ENCODE data around the gene ARHGEF6. TPM values are rescaled to one million over a fixed set of nuclear protein-coding genes. Genes with fewer than 3 reads are reported as not detected.

The ARHGEF6 gene
- total RNA-seq, 1 donor from 2014 or later: 32.4 TPM

DNA sequence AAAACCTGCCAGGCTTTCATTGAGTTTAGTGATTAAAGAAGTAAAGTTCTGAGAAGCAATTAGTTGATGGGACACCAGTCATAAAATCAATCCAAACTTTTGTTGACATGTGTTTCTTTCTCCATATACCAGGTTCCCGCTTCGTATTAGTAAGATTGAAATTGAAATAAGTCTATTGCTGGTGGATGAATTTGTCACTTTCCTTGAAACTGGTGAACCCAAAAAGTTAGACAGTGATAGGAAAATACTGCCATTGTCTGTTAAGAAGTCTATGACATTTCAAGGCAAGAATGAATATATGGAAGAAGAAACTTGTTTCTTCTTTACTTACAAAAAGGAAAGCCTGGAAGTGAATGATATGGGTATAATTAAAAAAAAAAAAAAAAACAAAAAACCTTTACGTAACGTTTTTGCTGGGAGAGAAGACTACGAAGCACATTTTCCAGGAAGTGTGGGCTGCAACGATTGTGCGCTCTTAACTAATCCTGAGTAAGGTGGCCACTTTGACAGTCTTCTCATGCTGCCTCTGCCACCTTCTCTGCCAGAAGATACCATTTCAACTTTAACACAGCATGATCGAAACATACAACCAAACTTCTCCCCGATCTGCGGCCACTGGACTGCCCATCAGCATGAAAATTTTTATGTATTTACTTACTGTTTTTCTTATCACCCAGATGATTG is 132.9 kb downstream of the ARHGEF6 start, which contains the start of gene CD40LG:
TSS of gene CD40LG (plus strand) at position 482 of the 684 bp plus-strand sequence. CDS start at position 573, 91 bp downstream.
- H3K4me3 Mint-ChIP-seq: no peak within 1 kb of the TSS
- TF ChIP-seq, protein P1, sequence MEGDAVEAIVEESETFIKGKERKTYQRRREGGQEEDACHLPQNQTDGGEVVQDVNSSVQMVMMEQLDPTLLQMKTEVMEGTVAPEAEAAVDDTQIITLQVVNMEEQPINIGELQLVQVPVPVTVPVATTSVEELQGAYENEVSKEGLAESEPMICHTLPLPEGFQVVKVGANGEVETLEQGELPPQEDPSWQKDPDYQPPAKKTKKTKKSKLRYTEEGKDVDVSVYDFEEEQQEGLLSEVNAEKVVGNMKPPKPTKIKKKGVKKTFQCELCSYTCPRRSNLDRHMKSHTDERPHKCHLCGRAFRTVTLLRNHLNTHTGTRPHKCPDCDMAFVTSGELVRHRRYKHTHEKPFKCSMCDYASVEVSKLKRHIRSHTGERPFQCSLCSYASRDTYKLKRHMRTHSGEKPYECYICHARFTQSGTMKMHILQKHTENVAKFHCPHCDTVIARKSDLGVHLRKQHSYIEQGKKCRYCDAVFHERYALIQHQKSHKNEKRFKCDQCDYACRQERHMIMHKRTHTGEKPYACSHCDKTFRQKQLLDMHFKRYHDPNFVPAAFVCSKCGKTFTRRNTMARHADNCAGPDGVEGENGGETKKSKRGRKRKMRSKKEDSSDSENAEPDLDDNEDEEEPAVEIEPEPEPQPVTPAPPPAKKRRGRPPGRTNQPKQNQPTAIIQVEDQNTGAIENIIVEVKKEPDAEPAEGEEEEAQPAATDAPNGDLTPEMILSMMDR (IDR thresholded peaks at IDR 0.05): no peak
- DNase-seq (no peak), ATAC-seq (ENCODE audit: low read depth) (no peak)
- ChIA-PET CTCF (interaction anchor here (0.7 kb wide), 1 partner anchor 22 kb away, joined by 3 read pairs; no protein-coding TSS in a partner anchor), POLR2A (no interaction called here)
- no peaks in the 10 kb centered on the region for H3K36me3 Mint-ChIP-seq (ENCODE audit: low read depth)
- intact Hi-C loops (cut with micrococcal nuclease): no loop called here
- H3K9me3 Mint-ChIP-seq: no peaks in the 10 kb centered on the region
- no peaks in the 10 kb centered on the region for H3K4me1 Mint-ChIP-seq
- no peaks in the 10 kb centered on the region for H3K27me3 Mint-ChIP-seq
- H3K27ac Mint-ChIP-seq: no peak within 1 kb of the TSS

DNA sequence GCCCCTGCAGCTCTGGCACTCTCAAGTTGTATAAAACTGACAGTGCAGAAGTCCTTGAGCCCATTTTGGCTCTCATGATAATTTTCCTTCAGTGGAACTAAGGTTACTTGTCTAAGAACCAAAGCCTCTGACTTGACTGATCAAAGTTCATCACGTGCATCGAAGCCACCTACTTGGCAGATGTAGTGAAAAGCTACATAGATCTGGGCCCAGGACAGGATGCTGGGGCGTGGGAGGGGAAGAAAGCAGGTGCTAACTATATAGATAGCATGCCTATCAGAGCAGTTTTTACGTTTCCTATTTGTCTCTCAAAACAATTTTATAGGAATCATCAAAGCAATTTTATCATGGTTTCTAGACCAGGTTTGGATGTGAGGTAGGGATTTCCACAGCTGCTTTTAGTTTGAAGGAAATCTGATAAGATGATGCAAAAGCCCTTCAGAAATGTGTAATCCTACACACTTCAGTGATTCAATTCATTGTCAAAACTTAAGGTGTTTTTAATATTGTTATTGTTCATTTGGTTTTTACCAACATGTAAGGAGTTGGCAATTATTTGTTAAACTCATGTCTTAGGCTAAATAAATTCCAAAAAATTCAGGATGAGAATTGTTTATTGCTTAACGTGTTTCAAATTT is 134.0 kb downstream of the ARHGEF6 start:
- Mint-ChIP-seq H3K4me3 (no peak overlapping the region), H3K27ac (no peak overlapping the region), H3K9me3 (no peaks in the 10 kb centered on the region), H3K27me3 (no peaks in the 10 kb centered on the region), H3K36me3 (ENCODE audit: low read depth) (no peaks in the 10 kb centered on the region), H3K4me1 (no peaks in the 10 kb centered on the region)
- ChIA-PET POLR2A (no interaction called here), CTCF (no interaction called here)
- no peak for DNase-seq
- no peak for ATAC-seq (ENCODE audit: low read depth)
- TF ChIP-seq, protein P1 (IDR thresholded peaks at IDR 0.05): no peak
- intact Hi-C loops (cut with micrococcal nuclease): no loop called here

DNA sequence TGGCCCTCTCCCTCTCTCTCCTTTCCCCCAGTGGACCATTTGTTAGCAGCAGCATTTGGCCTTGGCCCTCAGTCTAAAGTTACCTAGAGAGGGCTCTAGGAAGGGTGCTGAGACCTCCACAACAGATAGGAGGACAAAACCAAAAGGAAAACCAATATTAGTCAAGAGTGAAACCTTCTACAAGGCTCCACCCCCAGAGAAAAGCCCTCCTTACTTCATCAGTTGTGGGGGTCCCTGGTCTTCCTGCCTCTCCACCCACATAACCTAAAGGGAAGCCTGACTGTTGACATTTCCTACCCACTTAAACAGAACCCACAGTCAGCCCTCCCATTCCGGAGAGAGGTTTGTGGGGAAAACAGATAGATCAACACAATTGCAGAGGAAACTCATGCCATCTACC is 137.5 kb downstream of the ARHGEF6 start:
- no peak overlapping the region for H3K4me3 Mint-ChIP-seq
- ATAC-seq (ENCODE audit: low read depth): no peak
- DNase-seq: no peak
- ChIA-PET CTCF (no interaction called here), POLR2A (no interaction called here)
- TF ChIP-seq, protein P1 (IDR thresholded peaks at IDR 0.05): no peak
- intact Hi-C loops (cut with micrococcal nuclease): no loop called here
- H3K36me3 Mint-ChIP-seq (ENCODE audit: low read depth): no peaks in the 10 kb centered on the region
- no peaks in the 10 kb centered on the region for H3K4me1 Mint-ChIP-seq
- no peaks in the 10 kb centered on the region for H3K9me3 Mint-ChIP-seq
- no peaks in the 10 kb centered on the region for H3K27me3 Mint-ChIP-seq
- H3K27ac Mint-ChIP-seq: no peak overlapping the region

DNA sequence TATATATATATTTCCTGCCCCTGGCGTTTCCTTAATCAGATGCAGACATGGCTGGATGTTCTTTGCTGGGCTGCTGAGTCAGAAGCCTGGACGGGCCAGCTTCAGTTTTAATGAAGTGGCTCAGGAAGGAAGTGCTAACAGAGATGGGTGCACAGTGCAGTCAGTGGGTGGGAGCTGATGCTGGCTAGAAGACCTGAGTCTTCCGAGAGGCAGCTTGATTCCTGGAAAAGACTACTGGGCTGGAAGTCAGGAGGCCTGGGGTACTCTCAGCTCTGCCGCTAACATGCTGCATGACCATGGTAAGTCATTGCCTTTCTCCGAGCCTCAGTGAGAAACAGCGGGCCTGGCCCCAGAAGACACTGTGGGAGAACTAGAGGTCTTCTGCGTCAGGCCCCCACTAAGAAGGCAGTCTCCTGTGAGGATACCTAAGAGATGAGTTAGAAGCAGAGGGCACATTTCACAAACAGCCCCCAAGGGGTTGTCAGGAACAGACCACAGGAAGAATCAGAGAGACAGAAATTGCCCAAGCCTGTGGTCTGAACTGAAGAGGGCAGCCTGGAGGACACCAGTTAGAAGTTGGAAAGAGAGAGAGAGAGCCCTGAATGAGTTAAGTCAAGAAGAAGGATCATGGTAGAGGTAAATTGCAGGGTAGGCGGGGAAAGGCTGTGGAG is 141.1 kb downstream of the ARHGEF6 start:
- H3K4me1 Mint-ChIP-seq: peaks cover 13% of the 10 kb centered on the region
- H3K4me3 Mint-ChIP-seq: no peak overlapping the region
- ChIA-PET POLR2A (no interaction called here), CTCF (no interaction called here)
- no peak overlapping the region for H3K27ac Mint-ChIP-seq
- TF ChIP-seq, protein P1 (IDR thresholded peaks at IDR 0.05): no peak
- DNase-seq (no peak), ATAC-seq (ENCODE audit: low read depth) (no peak)
- intact Hi-C loops (cut with micrococcal nuclease): no loop called here
- H3K9me3 Mint-ChIP-seq: no peaks in the 10 kb centered on the region
- no peaks in the 10 kb centered on the region for H3K36me3 Mint-ChIP-seq (ENCODE audit: low read depth)
- H3K27me3 Mint-ChIP-seq: no peaks in the 10 kb centered on the region

DNA sequence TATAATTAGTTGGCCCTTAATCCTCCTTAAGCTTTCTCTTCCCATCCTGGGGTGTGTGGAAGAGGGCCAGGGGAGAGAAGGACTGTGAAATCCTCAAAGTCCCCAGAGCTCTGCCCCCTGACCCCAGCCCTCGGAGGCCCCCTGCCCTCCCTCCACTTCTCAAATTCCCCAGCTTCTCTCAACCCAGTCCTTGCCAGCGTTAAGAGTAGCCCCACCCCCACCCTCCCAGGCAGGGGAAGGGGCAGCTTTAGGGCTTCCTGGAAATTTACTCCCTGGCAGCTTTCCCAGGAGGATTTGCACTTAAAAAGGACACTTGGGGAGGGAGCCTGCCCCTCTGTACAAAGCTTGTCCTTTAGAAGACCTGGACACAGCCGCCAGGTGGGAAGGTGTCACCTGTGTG is 144.6 kb downstream of the ARHGEF6 start:
- no peak for ATAC-seq (ENCODE audit: low read depth)
- Mint-ChIP-seq H3K4me1 (peaks cover 13% of the 10 kb centered on the region), H3K27ac (no peak overlapping the region), H3K36me3 (ENCODE audit: low read depth) (no peaks in the 10 kb centered on the region), H3K9me3 (no peaks in the 10 kb centered on the region), H3K4me3 (no peak overlapping the region), H3K27me3 (no peaks in the 10 kb centered on the region)
- ChIA-PET POLR2A (no interaction called here), CTCF (no interaction called here)
- TF ChIP-seq, protein P1 (IDR thresholded peaks at IDR 0.05): no peak
- no peak for DNase-seq
- intact Hi-C loops (cut with micrococcal nuclease): no loop called here
